ENCODE results near the gene PIGU. TPM values are rescaled to one million over a fixed set of nuclear protein-coding genes. Genes with fewer than 3 reads are reported as not detected.

PIGU gene
- total RNA-seq, 1 experiment from 2014 or later, result 32.8 TPM

DNA sequence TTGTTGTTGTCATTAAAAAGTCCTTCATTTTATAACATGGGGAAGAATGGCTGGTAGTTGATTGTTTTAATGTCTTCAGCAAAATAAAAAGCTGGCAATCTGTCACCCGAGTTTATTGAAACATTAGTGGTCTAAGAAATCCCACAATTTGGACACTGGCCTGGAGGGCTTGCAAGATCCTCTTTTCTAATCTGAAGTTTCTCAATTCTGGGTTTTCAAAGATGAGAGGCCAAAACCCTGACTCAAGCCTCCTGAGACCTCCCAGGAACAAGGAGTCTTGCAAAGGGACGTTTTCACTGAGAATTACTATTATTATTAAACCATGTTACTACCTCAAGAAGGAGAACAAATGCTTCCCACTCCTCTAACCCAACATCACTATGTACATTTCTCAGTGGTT is 98.9 kb downstream of the PIGU start:
- H2AFZ ChIP-seq (ENCODE audit: low read length), result no peak overlapping the region
- Mint-ChIP-seq H3K27ac (no peak overlapping the region), H3K27me3 (ENCODE audit: low read depth) (no peaks in the 10 kb centered on the region; the same call in 1 of the 2 replicates), H3K36me3 (ENCODE audit: insufficient read depth in 1 of 3, low read depth in 3 of 3) (peaks cover 7 to 24% (median 12%) of the 10 kb centered on the region in 3 experiments; a peak in 6 of 7 replicates), H3K4me3 (no peak overlapping the region), H3K9me3 (no peaks in the 10 kb centered on the region), H3K4me1 (no peaks in the 10 kb centered on the region)
- no peak overlapping the region for H3K4me2 ChIP-seq (ENCODE audit: insufficient read depth, insufficient read length, low read length)
- H2BK15ac ChIP-seq (ENCODE audit: low read depth, low read length), result no peak overlapping the region
- no peaks in the 10 kb centered on the region for H3K79me1 ChIP-seq (ENCODE audit: insufficient read depth, low read depth, low read length, poor library complexity, severe bottlenecking)
- no peak overlapping the region for H4K5ac ChIP-seq (ENCODE audit: insufficient read length, low read depth, low read length)
- no peak overlapping the region for H4K91ac ChIP-seq (ENCODE audit: insufficient read length, low read depth, low read length)
- no peak overlapping the region for H3K18ac ChIP-seq (ENCODE audit: insufficient read length, low read depth, low read length)
- H3K4ac ChIP-seq (ENCODE audit: low read depth, low read length), result no peak overlapping the region
- no peak overlapping the region for H3K9ac ChIP-seq (ENCODE audit: extremely low read depth, insufficient read length, low read length)
- no peaks in the 10 kb centered on the region for H4K20me1 ChIP-seq (ENCODE audit: control insufficient read depth, insufficient read depth, insufficient read length)
- no peaks in the 10 kb centered on the region for H3K27me3 ChIP-seq (ENCODE audit: insufficient read depth, low read length)
- no peak for DNase-seq
- no peak overlapping the region for H2BK120ac ChIP-seq (ENCODE audit: low read depth, low read length, poor library complexity, severe bottlenecking)
- H3K23me2 ChIP-seq (ENCODE audit: insufficient read length, low read depth, low read length, poor library complexity, severe bottlenecking), result no peaks in the 10 kb centered on the region
- H3T11ph ChIP-seq (ENCODE audit: low read length), result no peak overlapping the region
- no peak overlapping the region for H3K56ac ChIP-seq (ENCODE audit: insufficient read length, low read depth, low read length)
- no peak overlapping the region for H2BK5ac ChIP-seq (ENCODE audit: insufficient read length, low read length)
- H4K8ac ChIP-seq (replicated peaks; ENCODE audit: insufficient read length, low read depth, low read length), result no peak overlapping the region
- H3K4me1 ChIP-seq (ENCODE audit: insufficient read depth, low read length), result no peaks in the 10 kb centered on the region
- H3K14ac ChIP-seq (ENCODE audit: insufficient read depth, low read length), result no peak overlapping the region
- TF ChIP-seq, protein P1, sequence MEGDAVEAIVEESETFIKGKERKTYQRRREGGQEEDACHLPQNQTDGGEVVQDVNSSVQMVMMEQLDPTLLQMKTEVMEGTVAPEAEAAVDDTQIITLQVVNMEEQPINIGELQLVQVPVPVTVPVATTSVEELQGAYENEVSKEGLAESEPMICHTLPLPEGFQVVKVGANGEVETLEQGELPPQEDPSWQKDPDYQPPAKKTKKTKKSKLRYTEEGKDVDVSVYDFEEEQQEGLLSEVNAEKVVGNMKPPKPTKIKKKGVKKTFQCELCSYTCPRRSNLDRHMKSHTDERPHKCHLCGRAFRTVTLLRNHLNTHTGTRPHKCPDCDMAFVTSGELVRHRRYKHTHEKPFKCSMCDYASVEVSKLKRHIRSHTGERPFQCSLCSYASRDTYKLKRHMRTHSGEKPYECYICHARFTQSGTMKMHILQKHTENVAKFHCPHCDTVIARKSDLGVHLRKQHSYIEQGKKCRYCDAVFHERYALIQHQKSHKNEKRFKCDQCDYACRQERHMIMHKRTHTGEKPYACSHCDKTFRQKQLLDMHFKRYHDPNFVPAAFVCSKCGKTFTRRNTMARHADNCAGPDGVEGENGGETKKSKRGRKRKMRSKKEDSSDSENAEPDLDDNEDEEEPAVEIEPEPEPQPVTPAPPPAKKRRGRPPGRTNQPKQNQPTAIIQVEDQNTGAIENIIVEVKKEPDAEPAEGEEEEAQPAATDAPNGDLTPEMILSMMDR (conservative IDR thresholded peaks at IDR 0.05), result no peak
- H3K23ac ChIP-seq (ENCODE audit: insufficient read length, low read depth, low read length), result no peak overlapping the region
- no CpG with 5 or more reads among the region's 2 CpGs for WGBS (ENCODE audit: extremely low coverage, insufficient read length, low lambda C conversion rate)
- H2BK12ac ChIP-seq (ENCODE audit: insufficient read length, low read depth, low read length), result no peak overlapping the region
- no peak overlapping the region for H3K27ac ChIP-seq (ENCODE audit: insufficient read length, low read depth, low read length)
- no peaks in the 10 kb centered on the region for H3K9me3 ChIP-seq (ENCODE audit: control insufficient read depth, low read depth, low read length)
- no peak overlapping the region for H2AK5ac ChIP-seq (ENCODE audit: insufficient read length, low read length)
- H2BK20ac ChIP-seq (ENCODE audit: low read depth, low read length, poor library complexity, severe bottlenecking), result no peak overlapping the region
- no peaks in the 10 kb centered on the region for H3K79me2 ChIP-seq (ENCODE audit: insufficient read depth, low read length)
